Subcutaneous abdominal adipose tissue (tissue), 5 donors: ENCODE results near the gene ROR1.

Source experiments
- H3K27ac ChIP-seq: one replicate; pipeline ENCODE4 v1.7.0; 2013; ENCODE audit warnings: low read depth, mild to moderate bottlenecking, inconsistent platforms, low read length, moderate library complexity
- H3K27me3 ChIP-seq, 5 donors: one replicate each; pipeline ENCODE4 v1.7.0; 2013; ENCODE audit warnings: low read length in 5 of 5, inconsistent platforms in 1 of 5; ENCODE audit not compliant: control insufficient read depth in 5 of 5, insufficient read depth in 4 of 5
- H3K36me3 ChIP-seq, 5 donors: one replicate each; pipeline ENCODE4 v1.7.0; 2013; ENCODE audit warnings: low read length in 5 of 5; ENCODE audit not compliant: control insufficient read depth in 5 of 5, insufficient read depth in 5 of 5
- H3K4me1 ChIP-seq, 5 donors: one replicate each; pipeline ENCODE4 v1.7.0; 2013; ENCODE audit warnings: low read length in 5 of 5, mild to moderate bottlenecking in 3 of 5, moderate library complexity in 1 of 5; ENCODE audit not compliant: control insufficient read depth in 5 of 5, insufficient read depth in 5 of 5
- H3K4me3 ChIP-seq, 5 donors: one replicate each; pipeline ENCODE4 v1.7.0; 2013; ENCODE audit warnings: low read length in 5 of 5, low read depth in 1 of 5
- H3K9ac ChIP-seq, 5 donors: one replicate each; pipeline ENCODE4 v1.7.0; 2013; ENCODE audit warnings: low read length in 5 of 5, mild to moderate bottlenecking in 4 of 5, moderate library complexity in 3 of 5
- H3K9me3 ChIP-seq, 5 donors: one replicate each; pipeline ENCODE4 v1.7.0; 2013; ENCODE audit warnings: low read length in 5 of 5; ENCODE audit not compliant: control insufficient read depth in 5 of 5
- donor health status: healthy.
- donor health status: healthy.
- donor health status: healthy.
- donor health status: healthy.
- donor health status: healthy.

The ROR1 gene

DNA sequence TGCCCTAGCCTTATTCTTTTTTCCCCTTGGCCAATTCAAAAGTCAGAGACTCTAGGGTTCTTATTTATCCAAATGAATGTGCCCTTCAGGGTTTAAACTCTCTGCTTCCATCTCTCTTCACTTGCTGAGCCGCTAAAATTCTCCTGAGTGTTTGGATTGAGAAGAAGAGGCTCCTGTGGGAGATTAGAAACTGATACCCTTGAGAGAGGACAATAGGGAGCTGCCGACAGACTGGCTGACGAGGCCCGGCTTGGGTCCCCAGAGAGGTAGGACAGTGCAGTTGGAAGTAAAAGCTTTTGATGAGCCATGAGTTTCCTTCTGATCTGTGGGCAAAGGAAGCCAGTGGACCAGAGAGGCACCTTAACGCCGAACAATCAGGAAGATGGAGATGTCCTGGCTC, 388.3 kb downstream of the ROR1 start:
- Histone ChIP-seq H3K4me3 (no peak overlapping the region), H3K36me3 (peaks cover 0 to 8% (median 4%) of the 10 kb centered on the region in 5 donors), H3K4me1 (peaks cover 0 to 3% (median 0%) of the 10 kb centered on the region in 5 donors), H3K27me3 (no peaks in the 10 kb centered on the region), H3K9me3 (no peaks in the 10 kb centered on the region), H3K27ac (no peak overlapping the region), H3K9ac (no peak overlapping the region)

DNA sequence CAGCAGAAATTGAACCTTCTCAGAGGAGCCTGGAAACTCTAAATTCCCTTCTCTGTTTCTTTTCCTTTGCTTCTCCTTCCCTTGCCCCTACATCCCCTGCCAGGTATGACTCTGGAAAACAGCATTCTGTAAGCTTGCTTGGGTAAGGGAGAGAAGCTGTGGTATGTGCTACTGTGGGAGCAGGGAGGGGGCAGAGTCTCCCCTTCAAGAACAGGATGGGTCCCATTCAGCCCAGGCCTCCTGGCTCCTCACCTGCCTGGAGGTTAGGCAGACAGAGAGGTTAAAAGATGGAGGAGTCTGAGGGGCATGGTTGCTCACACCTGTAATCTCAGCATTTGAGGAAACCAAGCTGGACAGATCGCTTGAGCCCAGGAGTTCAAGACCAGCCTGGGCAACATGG, 389.0 kb downstream of the ROR1 start:
- Histone ChIP-seq H3K36me3 (peaks cover 0 to 8% (median 4%) of the 10 kb centered on the region in 5 donors), H3K4me1 (peaks cover 0 to 6% (median 0%) of the 10 kb centered on the region in 5 donors), H3K27me3 (no peaks in the 10 kb centered on the region), H3K9me3 (no peaks in the 10 kb centered on the region), H3K4me3 (no peak overlapping the region), H3K9ac (no peak overlapping the region), H3K27ac (no peak overlapping the region)

DNA sequence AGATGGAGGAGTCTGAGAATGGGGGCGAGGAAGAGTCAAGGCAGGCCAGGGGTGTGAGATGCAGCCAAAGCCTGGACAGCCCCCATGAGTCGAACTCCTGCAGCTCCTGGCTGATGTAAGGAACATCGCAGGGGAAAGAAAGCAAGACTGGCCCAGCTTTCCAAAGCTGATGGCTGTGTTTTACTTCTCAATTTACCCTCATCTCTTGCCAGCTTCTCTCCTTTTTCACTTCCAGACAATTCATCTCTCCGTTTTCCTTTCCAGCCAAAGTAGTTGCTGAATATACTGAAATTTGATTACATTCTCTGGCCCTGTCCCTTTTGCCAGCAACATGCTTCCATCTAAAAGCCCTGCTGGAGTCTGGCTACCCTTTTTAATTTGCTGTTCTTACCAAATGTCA, 389.6 kb downstream of the ROR1 start:
- H3K4me1 ChIP-seq: peaks cover 0 to 6% (median 0%) of the 10 kb centered on the region in 5 donors
- no peak overlapping the region for H3K4me3 ChIP-seq
- peaks cover 0 to 8% (median 4%) of the 10 kb centered on the region in 5 donors for H3K36me3 ChIP-seq
- H3K9ac ChIP-seq: no peak overlapping the region
- H3K27me3 ChIP-seq: no peaks in the 10 kb centered on the region
- no peaks in the 10 kb centered on the region for H3K9me3 ChIP-seq
- H3K27ac ChIP-seq: no peak overlapping the region

DNA sequence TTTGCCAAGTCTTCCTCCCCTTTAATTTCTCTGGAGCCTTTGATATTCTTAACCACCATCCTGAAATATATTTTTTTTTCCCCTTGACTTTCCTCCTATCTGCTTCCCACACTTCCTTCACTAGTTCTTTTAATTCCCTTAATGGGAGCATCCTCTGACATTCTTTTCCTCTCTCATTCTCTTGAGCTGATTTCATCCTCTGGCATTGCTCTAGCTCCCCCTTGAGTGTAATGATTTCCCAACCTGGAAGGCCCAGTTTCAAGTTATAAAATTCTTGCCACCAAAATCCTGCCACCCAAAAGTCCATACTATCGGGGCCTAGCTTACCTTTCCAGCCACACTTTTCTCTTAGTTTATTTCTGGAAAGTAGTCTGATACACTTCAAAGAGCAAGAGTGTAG, 390.2 kb downstream of the ROR1 start:
- peaks cover 0 to 6% (median 3%) of the 10 kb centered on the region in 5 donors for H3K36me3 ChIP-seq
- no peak overlapping the region for H3K27ac ChIP-seq
- H3K9ac ChIP-seq: no peak overlapping the region

DNA sequence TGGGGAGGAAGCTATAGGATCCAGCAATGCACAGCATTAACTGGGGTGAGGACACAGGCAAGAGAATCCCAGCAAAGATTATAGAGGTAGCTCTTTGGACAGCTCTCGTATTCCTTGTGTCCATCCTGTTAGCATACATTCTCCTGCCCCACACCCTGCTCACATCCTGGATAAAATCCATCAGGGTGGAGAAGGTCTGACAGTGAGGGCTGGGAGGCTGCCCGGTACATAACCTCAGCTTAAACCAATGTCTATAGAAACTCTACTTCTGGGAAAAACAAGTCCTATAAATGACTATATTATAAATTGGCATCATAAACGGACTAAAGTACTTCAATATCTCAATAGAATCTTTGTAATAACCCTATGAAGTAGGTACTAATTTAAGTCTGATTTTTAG, 392.8 kb downstream of the ROR1 start:
- H3K27me3 ChIP-seq: no peaks in the 10 kb centered on the region

More for the DNA sequence above, 390.2 kb downstream of the ROR1 start:
- Histone ChIP-seq H3K27me3 (no peaks in the 10 kb centered on the region), H3K9me3 (no peaks in the 10 kb centered on the region), H3K4me1 (peaks cover 0 to 6% (median 0%) of the 10 kb centered on the region in 5 donors), H3K4me3 (no peak overlapping the region)

DNA sequence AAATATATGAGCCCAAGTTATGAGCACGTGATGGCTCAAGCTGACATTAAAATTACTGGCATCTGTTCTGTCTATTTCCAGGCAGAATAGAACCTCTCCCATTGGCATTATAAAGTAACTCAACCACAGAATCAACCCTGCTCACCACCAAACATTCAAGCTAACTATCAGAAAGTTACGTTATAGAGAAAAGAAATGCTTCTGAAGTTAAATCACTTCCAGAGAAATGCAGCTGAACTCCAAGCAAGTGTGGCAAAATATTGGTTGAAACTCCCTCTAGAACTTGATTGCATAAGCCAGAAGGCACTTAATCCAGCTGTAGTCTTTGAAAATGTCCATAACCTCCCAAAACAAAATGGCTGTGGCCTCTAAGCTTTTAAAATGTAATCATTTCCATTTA, 393.4 kb downstream of the ROR1 start:
- Histone ChIP-seq H3K36me3 (no peaks in the 10 kb centered on the region), H3K9ac (no peak overlapping the region), H3K27me3 (no peaks in the 10 kb centered on the region), H3K4me3 (no peak overlapping the region), H3K9me3 (no peaks in the 10 kb centered on the region), H3K27ac (no peak overlapping the region), H3K4me1 (peaks cover 0 to 6% (median 3%) of the 10 kb centered on the region in 5 donors)

More for the DNA sequence above, 392.8 kb downstream of the ROR1 start:
- H3K9ac ChIP-seq: no peak overlapping the region
- no peaks in the 10 kb centered on the region for H3K36me3 ChIP-seq
- H3K4me1 ChIP-seq: peaks cover 0 to 6% (median 2%) of the 10 kb centered on the region in 5 donors
- no peak overlapping the region for H3K27ac ChIP-seq
- no peaks in the 10 kb centered on the region for H3K9me3 ChIP-seq
- no peak overlapping the region for H3K4me3 ChIP-seq

DNA sequence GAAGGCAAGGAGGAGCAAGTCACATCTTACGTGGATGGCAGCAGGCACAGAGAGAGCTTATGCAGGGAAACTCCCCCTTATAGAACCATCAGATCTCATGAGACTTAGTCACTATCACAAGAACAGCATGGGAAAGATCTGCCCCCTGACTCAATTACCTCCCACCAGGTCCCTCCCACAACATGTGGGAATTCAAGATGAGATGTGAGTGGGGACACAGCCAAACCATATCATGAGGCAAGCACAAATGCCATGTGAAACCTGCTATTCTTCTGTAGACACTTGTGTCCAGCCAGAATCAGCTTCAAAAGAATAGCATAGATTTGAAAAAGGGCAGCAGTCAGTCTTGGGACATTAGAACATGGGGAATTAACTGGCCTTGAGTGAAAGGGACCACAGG, 397.4 kb downstream of the ROR1 start:
- Histone ChIP-seq H3K36me3 (no peaks in the 10 kb centered on the region), H3K27ac (no peak overlapping the region)

DNA sequence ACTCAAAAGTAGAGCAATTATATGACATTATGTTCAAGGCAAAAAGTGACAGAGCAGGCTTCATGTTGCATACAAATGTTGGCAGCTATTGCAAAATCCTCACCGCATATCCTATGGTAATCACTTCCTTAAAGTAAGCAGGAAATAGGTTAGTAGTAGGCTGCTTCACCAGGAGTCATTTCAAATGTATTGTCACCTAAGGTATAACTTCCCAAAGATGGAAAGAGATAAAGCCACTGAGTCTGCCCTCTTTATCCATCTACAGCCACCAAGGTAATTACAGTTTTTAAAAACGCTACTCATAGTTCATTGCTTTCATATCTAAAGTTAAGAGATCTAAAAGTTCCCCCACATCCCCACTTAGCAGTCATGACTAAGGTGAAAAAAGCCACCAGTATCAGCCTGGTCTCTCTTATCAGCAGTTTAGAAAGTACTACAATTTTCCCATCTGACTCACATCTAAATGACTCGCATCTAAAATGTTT, 398.0 kb downstream of the ROR1 start:
- Histone ChIP-seq H3K4me1 (peaks cover 0 to 18% (median 0%) of the 10 kb centered on the region in 5 donors), H3K27ac (no peak overlapping the region), H3K4me3 (no peak overlapping the region), H3K9me3 (no peaks in the 10 kb centered on the region), H3K27me3 (no peaks in the 10 kb centered on the region), H3K36me3 (no peaks in the 10 kb centered on the region), H3K9ac (no peak overlapping the region)

More for the DNA sequence above, 397.4 kb downstream of the ROR1 start:
- no peaks in the 10 kb centered on the region for H3K9me3 ChIP-seq
- H3K9ac ChIP-seq: no peak overlapping the region
- H3K4me3 ChIP-seq: no peak overlapping the region
- no peaks in the 10 kb centered on the region for H3K27me3 ChIP-seq
- peaks cover 0 to 18% (median 0%) of the 10 kb centered on the region in 5 donors for H3K4me1 ChIP-seq

DNA sequence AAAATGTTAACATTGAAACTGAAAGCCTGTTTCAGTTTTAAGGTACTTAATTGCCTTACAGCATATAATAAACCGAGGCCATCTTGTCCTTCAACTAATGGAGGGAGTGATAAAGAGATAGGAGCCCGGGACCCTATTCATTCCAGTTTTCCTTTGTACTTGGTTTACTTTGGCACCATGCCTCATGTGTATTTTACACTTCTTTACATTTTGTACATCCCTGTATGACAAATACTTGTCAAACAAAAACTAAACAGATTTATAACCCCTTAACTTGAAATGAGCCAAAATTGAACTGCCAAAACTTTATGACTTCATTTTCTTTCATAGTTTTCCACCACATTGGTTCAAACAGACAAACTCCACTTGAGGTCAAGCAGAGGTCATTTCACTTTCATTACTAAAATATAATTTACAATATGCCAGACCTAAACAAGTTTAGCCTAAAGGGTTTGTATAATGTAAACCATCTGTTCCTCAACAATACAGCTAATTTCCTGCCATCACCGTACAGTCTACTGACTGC, 398.7 kb downstream of the ROR1 start:
- Histone ChIP-seq H3K4me3 (no peak overlapping the region), H3K36me3 (peaks cover 0 to 2% (median under 1%) of the 10 kb centered on the region in 5 donors), H3K9me3 (no peaks in the 10 kb centered on the region), H3K9ac (no peak overlapping the region), H3K27ac (no peak overlapping the region), H3K27me3 (no peaks in the 10 kb centered on the region), H3K4me1 (peaks cover 0 to 13% (median 0%) of the 10 kb centered on the region in 5 donors)

DNA sequence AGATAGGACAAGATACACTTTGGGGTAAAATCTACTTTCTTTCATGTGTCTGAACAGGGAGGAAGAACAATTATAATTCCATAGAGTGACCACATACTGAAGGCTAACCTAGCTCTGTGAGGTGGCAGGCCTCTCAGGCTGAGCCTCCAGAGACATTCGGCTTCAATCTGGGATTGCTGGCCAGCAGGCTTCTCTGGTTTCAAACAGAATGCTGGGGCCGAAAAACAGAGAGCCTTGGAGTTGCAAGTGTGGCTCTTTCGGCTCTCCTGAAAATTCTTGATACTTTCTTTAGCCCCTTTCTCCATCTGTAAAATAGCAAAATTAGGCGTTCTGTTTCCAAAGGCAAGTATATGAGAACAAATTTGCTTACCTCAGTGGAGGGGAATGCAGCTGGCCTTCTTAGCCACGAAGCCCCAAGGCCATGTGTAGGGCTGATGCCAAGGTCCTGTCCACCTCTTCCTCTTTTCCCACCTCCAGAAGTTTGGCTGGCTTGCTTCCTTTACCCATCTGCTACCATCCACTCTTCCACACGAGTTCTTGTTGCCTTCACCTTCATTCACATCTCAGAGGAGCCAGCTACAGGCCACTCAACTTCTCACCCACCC, 399.6 kb downstream of the ROR1 start:
- H3K4me1 ChIP-seq: peaks cover 0 to 13% (median 0%) of the 10 kb centered on the region in 5 donors
- H3K9ac ChIP-seq: no peak overlapping the region
- H3K27ac ChIP-seq: no peak overlapping the region
- H3K4me3 ChIP-seq: no peak overlapping the region
- H3K27me3 ChIP-seq: no peaks in the 10 kb centered on the region
- peaks cover 0 to 11% (median 9%) of the 10 kb centered on the region in 5 donors for H3K36me3 ChIP-seq
- no peaks in the 10 kb centered on the region for H3K9me3 ChIP-seq
